Stimulated activated CD8-positive, alpha-beta memory T cell treated with anti-CD3 and anti-CD28 coated beads, Interleukin-15, amount 100 ng/mL, for 1 hour (primary cell): Measurements from ENCODE around the gene GAREM1.
"Not testable (repeated sequence)": the region's sequence is repeated elsewhere in the genome, so short reads cannot be mapped to it uniquely, and the experiment has no call there.

ENCODE experiments used
- DNase-seq: peaks from one replicate; pipeline ENCODE4 v3.0.0-alpha.2; 2020; ENCODE audit warnings: low read depth

The GAREM1 gene

GRCh38 chr18:32470714-32471633 lies at the start of gene GAREM1:
TSS of gene GAREM1 (minus strand) at chr18:32470882. CDS start at chr18:32470428, 454 bp downstream.
- peak; percentile 41 for DNase-seq

- no peak for DNase-seq
Observed at GRCh38 chr18:32511147-32511546, 40.5 kb upstream of the GAREM1 start.

DNA sequence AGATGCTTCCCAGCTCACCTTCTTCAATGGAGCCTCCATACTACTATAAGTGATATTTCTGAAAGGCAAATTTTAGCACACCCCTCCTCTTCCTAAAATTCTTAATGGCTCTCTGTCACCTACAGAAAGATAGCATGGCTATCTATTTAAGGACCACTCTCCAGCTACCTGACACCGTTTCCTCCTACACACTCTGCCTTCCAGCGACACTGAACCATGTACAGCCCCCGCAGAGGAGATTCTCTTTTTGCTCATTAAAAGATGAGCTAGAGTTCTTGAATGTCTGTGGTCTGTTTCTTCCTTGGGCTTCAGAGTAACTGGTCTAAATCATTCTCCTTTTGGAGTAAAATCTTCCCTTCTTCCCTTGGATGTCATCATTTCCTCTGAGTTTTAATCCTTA lies 38.4 kb upstream of the GAREM1 start:
- DNase-seq, result no peak

- no peak for DNase-seq
Observed at GRCh38 chr18:32507093-32507492, 36.4 kb upstream of the GAREM1 start.

DNA sequence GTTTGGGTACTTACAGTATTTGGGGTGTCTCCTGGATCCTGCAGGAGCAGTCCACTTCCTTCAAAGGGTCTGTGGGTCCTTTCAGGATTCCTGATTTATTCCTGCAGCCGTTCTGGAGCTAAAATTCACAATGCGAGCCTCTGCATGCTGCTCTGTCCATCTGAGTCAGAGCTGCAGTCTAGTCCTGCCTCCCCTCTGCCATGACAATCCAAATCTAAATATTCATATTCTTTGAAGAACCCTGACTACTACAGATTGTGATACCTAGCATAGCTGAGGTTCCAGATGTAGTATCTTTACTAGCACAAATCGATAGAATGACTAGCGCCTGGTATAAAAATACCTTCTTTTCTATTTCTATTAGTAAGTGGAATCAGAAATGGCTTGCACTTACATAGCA lies 31.3 kb upstream of the GAREM1 start:
- no peak for DNase-seq

DNA sequence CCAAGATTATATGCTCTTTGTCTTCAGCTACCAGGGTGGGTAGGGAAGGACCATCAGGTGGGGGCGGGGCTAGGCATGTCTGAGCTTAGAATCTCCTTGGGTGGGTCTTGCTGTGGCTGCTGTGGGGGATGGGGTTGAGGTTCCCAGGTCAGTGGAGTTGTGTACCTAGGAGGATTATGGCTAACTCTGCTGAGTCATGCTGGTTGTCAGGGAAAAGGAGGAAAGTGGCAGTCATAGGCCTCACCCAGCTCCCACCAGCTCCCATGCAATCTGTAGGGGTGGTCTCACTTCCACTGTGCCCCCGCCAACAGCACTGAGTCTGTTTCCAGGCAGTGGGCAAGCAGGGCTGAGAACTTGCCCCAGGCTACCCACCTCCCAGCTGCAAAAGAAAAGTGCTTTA lies 30.6 kb upstream of the GAREM1 start:
- DNase-seq, result not testable (repeated sequence)

- DNase-seq, result no peak
Observed at GRCh38 chr18:32483002-32483401, 12.3 kb upstream of the GAREM1 start.

- no peak for DNase-seq
Observed at GRCh38 chr18:32482117-32482516, 11.4 kb upstream of the GAREM1 start.

DNA sequence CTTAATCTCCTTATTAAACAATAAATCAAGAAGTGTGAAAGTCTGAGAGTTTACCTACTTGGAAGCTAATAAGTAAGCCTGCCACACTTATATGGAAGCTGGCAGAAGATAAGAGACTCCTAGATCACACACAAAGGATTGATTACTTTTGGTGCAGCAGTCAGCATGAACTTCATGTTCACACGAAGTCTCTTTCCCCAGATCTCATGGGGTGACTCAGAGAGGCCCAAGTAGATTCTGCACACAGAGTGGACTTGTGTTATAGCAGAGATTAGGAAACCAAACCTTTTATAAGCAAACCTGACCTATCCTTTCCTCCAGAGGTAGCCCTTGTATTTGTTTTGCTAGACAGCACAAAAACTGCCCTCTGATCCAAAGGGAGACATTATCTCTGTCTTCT lies 9.9 kb upstream of the GAREM1 start:
- DNase-seq, result no peak

- no peak for DNase-seq
Observed at GRCh38 chr18:32478807-32479206, 8.1 kb upstream of the GAREM1 start.

GRCh38 chr18:32478317-32478716 lies 7.6 kb upstream of the GAREM1 start:
- DNase-seq, result no peak

- no peak for DNase-seq
Observed at GRCh38 chr18:32476106-32476505, 5.4 kb upstream of the GAREM1 start.

GRCh38 chr18:32475069-32475468 lies 4.4 kb upstream of the GAREM1 start:
- DNase-seq, result not testable (repeated sequence)

GRCh38 chr18:32473325-32473724 lies 2.6 kb upstream of the GAREM1 start:
- no peak for DNase-seq

- DNase-seq, result no peak
Observed at GRCh38 chr18:32472841-32473240, 2.2 kb upstream of the GAREM1 start.

DNA sequence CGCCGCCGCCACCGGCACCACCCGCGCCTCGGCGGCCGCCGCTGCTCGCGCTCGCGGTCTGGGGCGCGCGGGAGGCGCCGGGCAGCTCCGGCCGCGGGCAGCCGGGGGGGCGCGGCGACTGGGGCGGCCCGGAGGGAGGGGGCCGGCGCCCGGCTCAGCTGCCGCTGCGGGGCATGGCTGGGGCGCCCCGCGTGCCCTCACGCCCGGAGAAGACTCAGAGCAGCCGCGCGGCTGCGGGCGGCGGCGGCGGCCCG lies 295 bp downstream of the GAREM1 start:
- DNase-seq, result no peak

GRCh38 chr18:32469691-32470459 lies 807 bp downstream of the GAREM1 start:
- DNase-seq, result no peak

- DNase-seq, result no peak
Observed at GRCh38 chr18:32469190-32469651, 1.5 kb downstream of the GAREM1 start.

GRCh38 chr18:32468147-32468845 lies 2.4 kb downstream of the GAREM1 start:
- no peak for DNase-seq

DNA sequence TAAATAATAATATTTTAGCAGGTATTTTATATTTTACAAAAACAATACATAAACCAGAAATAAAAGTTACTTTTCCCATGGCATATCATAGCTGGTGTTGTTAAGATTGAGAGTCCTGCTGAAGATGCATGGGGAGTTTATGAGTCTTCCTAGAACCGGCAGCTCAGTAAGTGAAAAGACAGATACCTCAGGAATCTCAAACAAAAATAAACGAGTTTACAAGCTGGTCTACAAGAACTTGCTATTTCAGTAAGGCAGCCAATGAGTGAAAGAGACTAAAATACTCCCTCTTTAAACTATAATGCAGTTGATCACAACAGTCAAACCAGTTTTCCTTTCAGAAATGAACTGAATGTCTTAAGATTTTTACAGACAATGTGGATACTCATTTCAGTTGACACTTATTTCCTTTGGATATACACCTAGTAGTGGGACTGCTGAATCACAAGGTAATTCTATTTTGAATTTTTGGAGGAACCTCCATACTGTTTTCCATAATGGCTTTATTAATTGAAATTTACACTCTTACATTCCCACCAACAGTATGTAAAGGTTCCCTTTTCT lies 8.9 kb downstream of the GAREM1 start:
- no peak for DNase-seq

DNA sequence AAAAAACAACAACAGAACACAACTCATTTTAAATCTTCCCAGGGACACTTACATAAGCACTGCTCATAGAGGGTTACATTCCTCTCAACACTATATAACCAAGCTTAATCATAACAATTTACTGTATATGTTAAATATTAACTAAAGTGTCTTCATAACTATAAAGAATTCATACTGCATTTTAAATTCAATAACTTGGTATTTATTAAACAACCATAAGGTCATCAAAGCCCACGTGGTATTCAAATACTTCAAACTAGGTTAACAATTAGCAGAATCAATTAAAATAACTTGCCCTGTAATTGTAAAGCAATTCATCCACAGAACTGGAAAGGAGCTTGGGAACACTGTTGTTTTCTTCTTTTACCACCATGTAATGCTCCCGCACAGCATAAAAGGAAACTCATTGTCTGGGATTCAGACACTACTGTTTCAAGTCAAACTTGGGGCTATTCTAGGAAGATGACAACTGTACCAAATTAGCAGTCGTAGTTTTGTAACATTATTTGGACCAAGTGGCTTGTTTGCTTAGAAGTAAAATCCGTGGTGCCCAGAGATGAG lies 10.4 kb downstream of the GAREM1 start:
- DNase-seq, result no peak
